Measurements from ENCODE around the gene ME2. TPM values are rescaled to one million over a fixed set of nuclear protein-coding genes. Genes with fewer than 3 reads are reported as not detected.
A peak's percentile ranks its signal among the peaks of the same experiment; 100 is the strongest.

Gene ME2
- total and polyA plus RNA-seq, 9 of the 15 experiments (the other 6 are each of a cell fraction or from before 2014, with no cell fraction given), result 12.3 to 54.4 (median 36.2) TPM

GRCh38 chr18:50870138-50870845 is 8.6 kb upstream of the ME2 start:
- Histone ChIP-seq H4K20me1 (replicated peaks; ENCODE audit: control insufficient read depth, insufficient read depth, low read length) (no peaks in the 10 kb centered on the region), H3K9me1 (ENCODE audit: control insufficient read depth, insufficient read depth, low read length) (no peaks in the 10 kb centered on the region), H3K4me1 (replicated peaks in 1 of 2; ENCODE audit: control insufficient read depth in 2 of 2, insufficient read depth in 2 of 2, low read length in 2 of 2) (peaks cover 0 to 4% of the 10 kb centered on the region in 2 experiments; a peak in 1 of 5 replicates), H3K79me2 (ENCODE audit: control insufficient read depth, insufficient read depth, low read length) (no peaks in the 10 kb centered on the region), H3K9me3 (replicated peaks; ENCODE audit: control insufficient read depth, insufficient read depth, low read depth, low read length) (no peaks in the 10 kb centered on the region), H3K27me3 (ENCODE audit: control insufficient read depth in 2 of 2, insufficient read depth in 2 of 2, low read length in 2 of 2) (no peaks in the 10 kb centered on the region), H3K9ac (ENCODE audit: insufficient read depth in 1 of 2, low read depth in 2 of 2, low read length in 2 of 2) (no peak overlapping the region), H3K27ac (ENCODE audit: extremely low read depth, low read depth, low read length) (no peak overlapping the region), H3K36me3 (ENCODE audit: control insufficient read depth, insufficient read depth, low read length) (no peaks in the 10 kb centered on the region), H2AFZ (ENCODE audit: low read depth, low read length) (no peak overlapping the region), H3K4me2 (ENCODE audit: insufficient read depth, low read length) (no peak overlapping the region), H3K4me3 (no peak overlapping the region)
- intact Hi-C loops (cut with micrococcal nuclease) (loop anchor here (10.0 kb wide), 1 partner anchor 135 kb away; no protein-coding TSS in a partner anchor), in situ Hi-C loops (cut with MboI) (no loop called here)
- no peak for TF ChIP-seq CAMTA2 (CRISPR knock-in tag; conservative IDR thresholded peaks at IDR 0.05)
- peak; percentile 49 for TF ChIP-seq ATF3 (IDR thresholded peaks at IDR 0.05)
- no peak for TF ChIP-seq ATF3 (CRISPR knock-in tag; conservative IDR thresholded peaks at IDR 0.05)
- no peak for TF ChIP-seq KDM4B (IDR thresholded peaks at IDR 0.05; ENCODE audit: borderline replicate concordance in 2 of 2, low read depth in 1 of 2)
- TF ChIP-seq FOSL1 (tag; conservative IDR thresholded peaks at IDR 0.05), result 0 out of 2 replicates have a peak, but pooled peaks have one; percentile 15
- TF ChIP-seq EZH2 (IDR thresholded peaks at IDR 0.05; ENCODE audit: borderline replicate concordance, low read depth, low read length), result no peak
- FAIRE-seq (no peak), ATAC-seq (no peak), DNase-seq (ENCODE audit: extremely low read depth in 1 of 4, low spot score in 3 of 4) (no peak)
- WGBS (ENCODE audit: insufficient coverage, low coverage, missing lambda C conversion rate), result 18% methylated on average over 7 of the region's 7 CpGs
- ChIA-PET POLR2A (no interaction called here), CTCF (ENCODE audit: low intra/inter-chr PET ratio) (no interaction called here)
- no TSS peak for BruUV-seq (replicated peaks)

All from K562 (cell line).